ENCODE results near the gene ALMS1.
A peak's percentile ranks its signal among the peaks of the same experiment; 100 is the strongest.
"Not testable (repeated sequence)": the region's sequence is repeated elsewhere in the genome, so short reads cannot be mapped to it uniquely, and the experiment has no call there.

The ALMS1 gene

GRCh38 chr2:73516033-73516432, 130.4 kb downstream of the ALMS1 start:
- DNase-seq (ENCODE audit: low read depth) = peak; percentile 10

- no peak for DNase-seq (ENCODE audit: low read depth)
Measured at GRCh38 chr2:73528688-73529087, 143.1 kb downstream of the ALMS1 start.

GRCh38 chr2:73530773-73531172, 145.1 kb downstream of the ALMS1 start:
- not testable (repeated sequence) for DNase-seq (ENCODE audit: low read depth)

- no peak for DNase-seq (ENCODE audit: low read depth)
Measured at GRCh38 chr2:73532381-73532780, 146.7 kb downstream of the ALMS1 start.

GRCh38 chr2:73536133-73536840, 150.7 kb downstream of the ALMS1 start:
- DNase-seq (ENCODE audit: low read depth) = no peak

GRCh38 chr2:73560875-73561274, 175.2 kb downstream of the ALMS1 start:
- DNase-seq (ENCODE audit: low read depth) = not testable (repeated sequence)

- no peak for DNase-seq (ENCODE audit: low read depth)
Measured at GRCh38 chr2:73561422-73561821, 175.8 kb downstream of the ALMS1 start.

- peak; percentile 13 for DNase-seq (ENCODE audit: low read depth)
Measured at GRCh38 chr2:73564986-73565385, 179.3 kb downstream of the ALMS1 start.

- no peak for DNase-seq (ENCODE audit: low read depth)
Measured at GRCh38 chr2:73566288-73566878, 180.7 kb downstream of the ALMS1 start.

GRCh38 chr2:73575261-73575660, 189.6 kb downstream of the ALMS1 start:
- no peak for DNase-seq (ENCODE audit: low read depth)

- no peak for DNase-seq (ENCODE audit: low read depth)
Measured at GRCh38 chr2:73582364-73582763, 196.7 kb downstream of the ALMS1 start.

GRCh38 chr2:73588177-73588576, 202.5 kb downstream of the ALMS1 start:
- no peak for DNase-seq (ENCODE audit: low read depth)

GRCh38 chr2:73593680-73594079, 208.0 kb downstream of the ALMS1 start:
- DNase-seq (ENCODE audit: low read depth) = peak; percentile 23

- DNase-seq (ENCODE audit: low read depth) = peak; percentile 61
Measured at GRCh38 chr2:73594251-73594650, 208.6 kb downstream of the ALMS1 start.

GRCh38 chr2:73601780-73602179, 216.1 kb downstream of the ALMS1 start:
- DNase-seq (ENCODE audit: low read depth) = no peak

GRCh38 chr2:73603099-73603588, 217.5 kb downstream of the ALMS1 start:
- peak; percentile 86 for DNase-seq (ENCODE audit: low read depth)

GRCh38 chr2:73604589-73604988, 219.0 kb downstream of the ALMS1 start:
- DNase-seq (ENCODE audit: low read depth) = not testable (repeated sequence)

GRCh38 chr2:73610111-73610510, 224.5 kb downstream of the ALMS1 start:
- DNase-seq (ENCODE audit: low read depth) = no peak

- no peak for DNase-seq (ENCODE audit: low read depth)
Measured at GRCh38 chr2:73611193-73611592, 225.6 kb downstream of the ALMS1 start.

GRCh38 chr2:73611867-73612266, 226.2 kb downstream of the ALMS1 start:
- peak; percentile 33 for DNase-seq (ENCODE audit: low read depth)

GRCh38 chr2:73614105-73614504, 228.5 kb downstream of the ALMS1 start:
- no peak for DNase-seq (ENCODE audit: low read depth)

- DNase-seq (ENCODE audit: low read depth) = no peak
Measured at GRCh38 chr2:73614997-73615396, 229.4 kb downstream of the ALMS1 start.

- not testable (repeated sequence) for DNase-seq (ENCODE audit: low read depth)
Measured at GRCh38 chr2:73619925-73620324, 234.3 kb downstream of the ALMS1 start.

GRCh38 chr2:73624036-73624435, 238.4 kb downstream of the ALMS1 start:
- peak; percentile 1 for DNase-seq (ENCODE audit: low read depth)

Measured in EH (cell line).